GM18867 (cell line): ENCODE measurements around the gene SHC4.
"Not testable (repeated sequence)": the region's sequence is repeated elsewhere in the genome, so short reads cannot be mapped to it uniquely, and the experiment has no call there.

Source experiments
- ATAC-seq: cut with Tn5 transposase; IDR thresholded peaks from one replicate; pipeline ENCODE4 v1.9.1; 2021; ENCODE audit warnings: mild to moderate bottlenecking, moderate library complexity; ENCODE audit not compliant: unreplicated experiment

SHC4 gene

DNA sequence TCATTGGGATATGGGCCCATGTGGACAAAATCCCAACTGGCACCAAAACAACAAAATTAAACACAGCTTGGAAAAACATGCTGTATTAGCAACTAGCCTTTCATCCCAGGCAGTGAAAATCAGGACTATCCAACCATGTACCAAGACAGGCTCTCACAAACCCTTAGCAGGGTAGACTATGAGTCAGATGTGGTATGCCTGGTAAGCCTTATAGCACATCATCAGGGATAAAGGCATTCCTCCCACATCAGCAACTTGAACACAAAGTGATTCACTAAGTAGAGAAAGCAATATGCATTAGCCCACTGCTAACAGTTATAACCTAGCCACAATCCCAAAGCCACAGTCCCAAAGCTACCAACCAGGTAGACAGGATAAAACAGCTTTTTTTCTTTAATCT lies 160.9 kb downstream of the SHC4 start:
- ATAC-seq, result no peak

DNA sequence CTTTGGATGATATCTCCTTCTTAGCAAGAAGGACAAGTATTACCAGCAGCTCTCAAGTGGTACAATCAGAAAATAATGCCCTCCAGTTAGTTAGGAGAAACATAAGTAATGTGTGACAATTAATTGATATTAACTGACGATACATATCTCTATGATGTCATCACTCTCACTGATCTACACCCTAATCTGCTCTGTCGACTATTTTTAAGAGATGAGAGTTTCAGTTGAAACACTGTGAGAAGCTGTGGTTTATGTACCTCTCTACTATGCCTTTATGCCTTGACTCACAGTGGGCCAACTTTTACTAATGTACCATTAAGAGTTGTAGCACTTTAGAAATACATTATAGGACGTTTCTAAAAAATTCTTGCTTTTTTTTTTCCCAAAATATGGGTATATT lies 161.5 kb downstream of the SHC4 start:
- ATAC-seq, result peak; percentile 60

DNA sequence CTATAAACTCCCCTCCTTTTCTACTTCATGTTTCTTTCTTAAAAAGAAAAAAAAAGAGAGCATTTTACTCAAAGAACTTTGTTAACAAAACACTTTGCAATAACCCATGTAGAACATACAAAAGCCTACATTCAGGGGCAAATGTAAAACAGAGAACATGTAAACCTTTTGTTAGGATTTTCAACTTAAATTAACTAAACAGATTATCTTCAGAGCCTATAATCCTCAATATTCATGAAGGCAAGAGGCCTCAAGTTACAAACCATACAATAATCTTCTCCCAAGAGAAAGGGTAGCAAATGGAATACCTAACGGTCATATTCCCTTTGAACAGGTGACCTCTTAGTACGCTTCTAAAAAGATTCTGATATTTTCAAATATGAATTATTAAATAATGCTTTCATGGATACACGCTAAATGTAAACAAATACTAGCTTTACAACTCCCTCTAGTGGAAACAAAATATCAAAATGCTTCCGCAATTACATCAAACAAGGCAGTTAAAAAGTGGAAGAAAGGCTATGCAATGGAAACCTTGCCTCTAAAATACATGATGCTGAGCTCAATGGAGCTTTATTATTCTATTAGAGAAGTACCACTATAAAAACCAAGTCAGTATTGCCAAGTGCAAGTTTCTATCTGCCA lies 162.8 kb downstream of the SHC4 start:
- no peak for ATAC-seq

DNA sequence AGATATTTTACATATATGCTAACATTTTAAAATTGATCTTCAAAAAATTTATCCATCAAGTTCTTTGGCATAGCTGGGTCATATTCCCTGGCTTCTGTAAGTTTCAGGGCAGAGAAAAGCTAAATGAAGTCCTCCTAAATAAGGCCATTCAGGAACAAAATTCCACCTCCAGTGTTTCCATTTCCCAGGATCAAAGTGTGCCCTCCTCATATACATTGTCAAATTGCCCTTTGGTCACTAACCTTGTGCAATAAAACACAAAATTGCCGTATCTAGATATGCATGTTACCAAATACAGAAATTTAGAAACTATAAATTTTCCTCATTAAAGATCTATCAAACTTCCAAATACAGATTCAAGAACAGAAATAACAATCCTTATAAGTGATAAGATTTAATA lies 163.5 kb downstream of the SHC4 start:
- ATAC-seq, result no peak

DNA sequence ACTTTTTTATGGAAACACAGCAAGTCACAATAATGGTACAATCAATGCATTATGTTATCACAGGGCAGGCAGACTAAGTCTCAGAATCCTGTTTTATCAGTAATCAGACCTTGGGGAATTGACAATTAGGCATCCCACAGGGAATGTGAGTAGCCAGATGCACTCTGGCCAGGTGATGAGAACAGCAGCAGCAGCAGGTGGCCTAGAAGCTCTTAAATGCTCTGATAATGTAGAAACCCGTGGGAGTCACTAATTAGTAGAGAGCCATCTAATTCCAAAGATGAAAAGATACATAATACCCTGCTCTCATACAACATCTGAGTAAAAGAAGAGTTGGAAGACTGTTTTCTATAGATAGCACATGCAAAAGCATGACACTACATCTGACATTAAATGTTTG lies 165.4 kb downstream of the SHC4 start:
- ATAC-seq, result no peak

DNA sequence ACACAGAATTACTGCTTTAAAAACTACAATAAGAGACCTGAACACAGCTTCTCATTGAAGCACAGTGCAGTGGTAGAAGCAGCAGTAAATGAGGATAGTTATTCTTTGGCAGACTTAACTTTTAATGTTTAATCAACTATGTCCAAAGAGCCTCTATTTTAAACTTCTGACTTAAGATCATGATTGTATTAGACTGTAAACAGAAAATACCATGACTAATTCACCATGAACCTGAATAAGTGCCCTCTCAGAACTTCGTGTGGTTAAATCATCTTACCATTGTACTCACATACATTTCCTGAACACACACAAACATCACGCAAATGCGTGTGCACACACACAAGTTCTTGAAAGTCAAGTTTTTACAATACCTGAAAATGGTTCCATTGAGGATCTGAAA lies 166.8 kb downstream of the SHC4 start:
- ATAC-seq, result no peak

DNA sequence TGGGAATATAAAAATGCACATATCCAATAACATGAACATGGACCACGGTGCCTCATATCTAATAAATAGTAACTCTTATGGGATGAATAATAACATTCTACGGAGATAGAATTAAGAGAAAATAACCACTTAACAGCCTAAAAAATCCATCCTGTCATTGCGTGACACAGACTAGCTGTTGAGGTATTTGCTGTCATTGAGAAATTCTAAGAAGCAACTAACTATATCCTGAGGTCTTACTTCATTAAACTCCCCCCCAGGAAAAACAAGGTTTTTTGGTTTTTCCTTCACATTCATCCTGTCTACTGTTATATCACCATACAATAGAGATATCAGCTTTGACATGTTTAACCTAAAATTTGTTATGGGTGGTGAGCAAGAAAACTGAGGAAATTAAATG lies 167.2 kb downstream of the SHC4 start:
- no peak for ATAC-seq

DNA sequence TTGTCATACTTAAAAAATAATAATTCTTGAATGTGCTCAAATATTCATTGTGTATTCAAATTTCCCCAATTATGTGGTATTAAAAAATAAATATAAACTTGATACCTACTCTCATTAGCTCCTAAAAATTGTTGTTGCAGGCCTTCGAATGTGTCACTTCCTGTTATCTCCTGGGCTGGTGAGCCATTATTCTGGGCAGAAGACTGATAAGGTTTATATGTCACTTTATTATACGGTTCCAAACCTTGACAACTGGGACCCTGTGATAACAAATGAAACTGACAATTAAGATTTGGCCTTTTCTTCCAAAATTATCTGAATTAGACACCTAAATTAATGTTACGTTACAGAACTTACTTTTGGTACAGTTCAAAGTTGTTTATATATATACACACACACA lies 167.8 kb downstream of the SHC4 start:
- ATAC-seq, result no peak

DNA sequence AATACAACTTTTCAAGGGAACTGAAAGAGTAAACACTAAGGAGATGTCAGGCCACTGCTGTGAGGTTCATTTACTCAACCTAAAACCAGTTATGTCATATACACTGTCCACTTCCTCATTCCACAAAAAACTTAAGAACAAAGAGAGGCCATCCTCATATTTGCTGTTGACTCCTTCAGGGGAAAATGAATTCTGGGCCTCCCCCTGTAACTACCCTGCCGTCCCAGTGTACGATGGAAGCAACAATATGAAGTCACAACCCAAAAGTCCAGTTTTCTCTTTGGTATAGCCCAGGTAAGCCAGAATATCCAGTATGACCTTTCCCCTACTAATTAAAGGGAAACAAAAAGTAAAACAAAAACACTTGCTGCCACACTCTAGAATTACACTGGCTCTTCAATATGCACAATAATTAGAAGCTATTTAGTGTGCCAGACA lies 169.0 kb downstream of the SHC4 start:
- ATAC-seq, result peak; percentile 93

DNA sequence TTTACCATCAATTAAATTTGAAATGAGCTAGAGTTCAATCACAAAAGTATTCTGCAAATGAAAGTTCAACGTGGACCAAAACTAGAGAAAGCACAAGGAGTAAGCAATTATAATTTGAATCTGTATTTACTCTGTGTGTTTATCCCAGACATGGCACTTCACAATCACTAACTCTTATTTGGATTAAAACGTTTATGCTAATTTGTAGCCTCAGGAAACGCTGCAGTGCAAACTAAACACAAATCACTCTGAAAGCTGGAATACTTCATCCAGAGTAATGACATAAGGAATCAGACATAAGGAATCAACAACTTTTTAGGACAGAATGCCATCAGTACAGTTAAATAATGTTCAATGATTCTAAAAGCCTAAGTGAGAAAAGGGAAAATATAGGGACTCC lies 171.3 kb downstream of the SHC4 start:
- no peak for ATAC-seq

DNA sequence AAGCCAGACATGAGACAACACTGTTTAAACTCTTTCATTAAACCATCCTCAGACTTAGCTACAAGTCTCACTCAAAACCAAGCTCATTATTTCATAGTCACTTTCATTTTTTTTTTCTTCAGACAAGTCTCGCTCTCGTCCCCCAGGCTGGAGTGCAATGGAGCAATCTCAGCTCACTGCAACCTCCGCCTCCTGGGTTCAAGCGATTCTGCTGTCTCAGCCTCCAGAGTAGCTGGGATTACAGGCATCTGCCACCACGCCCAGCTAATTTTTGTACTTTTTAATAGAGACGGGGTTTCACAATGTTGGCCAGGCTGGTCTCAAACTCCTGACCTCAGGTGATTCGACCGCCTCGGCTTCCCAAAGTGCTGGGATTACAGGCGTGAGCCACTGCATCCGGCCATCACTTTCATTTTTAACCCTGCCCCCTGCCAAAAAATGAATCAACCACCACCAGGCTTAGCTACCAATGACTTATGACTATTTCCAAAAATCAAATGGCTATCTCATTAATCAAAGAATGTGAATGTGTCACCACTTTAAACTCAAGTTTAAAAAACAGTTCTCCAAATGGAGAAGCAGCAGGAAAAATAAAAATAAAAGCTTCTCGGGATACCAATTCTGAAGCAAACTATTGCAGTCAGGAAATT lies 173.1 kb downstream of the SHC4 start:
- not testable (repeated sequence) for ATAC-seq

DNA sequence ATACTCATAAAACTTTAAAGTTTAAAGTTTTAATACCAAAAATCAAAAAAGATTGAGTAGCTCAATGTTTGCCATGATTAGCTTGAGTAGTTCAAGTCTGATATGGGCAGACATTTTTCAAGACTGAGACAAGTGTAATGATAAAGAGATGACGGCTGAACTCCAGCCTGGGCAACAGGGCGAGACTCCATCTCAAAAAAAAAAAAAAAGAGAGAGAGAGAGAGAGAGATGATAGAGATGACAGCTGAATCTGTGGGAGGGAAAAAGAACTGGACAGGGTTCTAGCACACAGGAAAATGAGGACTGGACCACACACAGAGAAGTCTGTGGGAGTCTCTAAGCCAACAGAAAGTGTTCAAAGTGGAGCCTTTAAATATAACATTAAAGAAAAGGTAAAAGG lies 178.0 kb downstream of the SHC4 start:
- no peak for ATAC-seq

DNA sequence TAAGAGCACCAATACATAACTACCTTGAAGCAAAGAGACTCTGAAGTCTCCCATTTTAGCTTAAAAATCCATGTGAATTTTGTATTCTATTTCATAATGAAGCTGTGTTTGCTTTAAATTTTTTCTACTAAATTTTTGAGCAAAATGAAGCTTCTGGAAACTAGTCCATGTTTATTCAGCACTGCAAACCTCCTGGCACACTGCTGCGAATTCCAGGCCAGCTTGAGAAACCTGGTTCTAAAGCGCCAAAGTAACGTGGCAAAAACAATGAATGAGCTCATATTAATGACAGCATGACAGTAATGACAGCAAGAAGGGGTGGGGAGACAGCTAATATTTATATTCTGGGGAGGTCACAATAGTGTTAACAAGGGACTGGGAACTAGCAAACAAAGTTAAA lies 178.5 kb downstream of the SHC4 start:
- no peak for ATAC-seq

DNA sequence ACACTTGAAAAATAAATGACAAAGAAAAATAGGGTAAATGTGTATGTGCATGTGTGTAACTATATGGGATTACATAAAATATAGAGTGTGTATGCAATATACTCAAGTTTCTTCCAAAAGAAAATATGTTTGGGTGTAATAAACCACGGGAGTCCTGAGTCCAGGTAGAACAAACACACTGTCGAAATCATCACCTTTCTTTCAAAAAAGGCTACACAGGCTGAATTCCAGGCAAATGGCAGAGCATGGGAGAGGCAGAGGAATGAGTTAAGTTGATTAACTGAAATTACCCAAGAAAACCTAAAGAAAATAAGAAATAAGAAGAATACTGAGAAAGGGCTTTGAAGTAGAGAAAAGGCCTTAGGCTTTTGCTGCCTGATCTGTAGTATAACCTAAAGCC lies 179.0 kb downstream of the SHC4 start:
- no peak for ATAC-seq

DNA sequence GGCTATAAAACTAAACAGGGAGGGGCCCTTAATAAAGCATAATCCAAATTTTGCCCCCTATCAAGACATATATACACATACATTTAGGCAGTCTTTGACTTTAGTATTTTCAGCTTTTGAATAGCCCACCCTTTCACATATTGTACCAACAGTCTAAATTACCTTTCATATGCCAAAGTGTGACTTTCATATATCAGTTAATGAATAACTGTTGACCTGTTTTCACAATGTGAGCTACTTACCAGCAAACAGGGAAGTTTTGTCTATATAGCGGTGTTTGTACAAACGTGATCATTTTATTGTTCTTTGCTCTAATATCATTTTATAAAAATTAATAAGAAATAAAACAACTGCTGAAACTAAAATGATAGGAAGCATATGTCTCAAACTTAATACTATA lies 180.8 kb downstream of the SHC4 start:
- no peak for ATAC-seq

DNA sequence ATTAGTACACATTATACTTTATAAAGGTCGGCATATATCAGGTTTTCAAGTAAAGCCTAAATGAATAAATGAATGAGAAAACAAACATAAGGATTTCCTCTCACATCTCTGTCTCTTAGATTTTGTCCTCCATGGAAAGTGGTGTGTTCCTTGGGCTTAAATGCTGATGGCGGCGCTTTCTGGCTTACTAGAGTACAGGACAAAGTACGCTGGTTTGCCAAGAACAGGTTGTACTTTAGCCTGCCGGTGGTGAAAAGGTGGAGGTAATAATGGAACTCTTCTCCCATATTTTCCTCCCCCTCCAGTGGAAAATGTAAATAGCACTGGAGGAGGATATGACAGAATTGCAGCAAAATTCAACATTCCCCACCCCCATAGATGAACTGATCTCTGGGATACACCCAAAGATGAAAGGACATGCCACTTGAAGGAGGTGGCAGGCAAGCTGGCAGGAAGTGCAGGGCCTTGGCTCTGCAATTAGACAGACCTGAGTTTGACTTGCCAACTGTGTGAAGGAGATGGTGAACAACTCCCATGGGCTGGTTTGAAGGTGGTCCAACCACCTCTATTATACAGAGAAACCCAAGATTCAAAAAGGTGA lies 182.1 kb downstream of the SHC4 start:
- ATAC-seq, result no peak

DNA sequence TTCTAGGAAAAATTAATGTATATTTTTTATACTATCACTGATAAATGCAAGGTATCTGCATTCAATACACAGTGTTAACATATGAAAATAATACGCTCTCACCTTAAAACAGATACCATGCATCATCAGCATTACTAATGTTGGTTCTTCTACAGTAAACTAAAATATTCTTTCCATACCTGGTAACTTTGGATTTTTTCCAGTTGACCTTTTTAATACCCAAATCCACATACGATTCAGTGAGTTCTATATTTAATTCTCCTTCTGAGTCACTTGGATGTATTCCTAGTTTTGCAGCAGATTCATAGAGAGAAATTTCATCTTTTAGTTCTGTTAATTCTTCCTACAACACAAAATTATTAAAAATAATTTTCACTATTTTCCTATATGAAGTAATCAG lies 182.7 kb downstream of the SHC4 start:
- ATAC-seq, result no peak

DNA sequence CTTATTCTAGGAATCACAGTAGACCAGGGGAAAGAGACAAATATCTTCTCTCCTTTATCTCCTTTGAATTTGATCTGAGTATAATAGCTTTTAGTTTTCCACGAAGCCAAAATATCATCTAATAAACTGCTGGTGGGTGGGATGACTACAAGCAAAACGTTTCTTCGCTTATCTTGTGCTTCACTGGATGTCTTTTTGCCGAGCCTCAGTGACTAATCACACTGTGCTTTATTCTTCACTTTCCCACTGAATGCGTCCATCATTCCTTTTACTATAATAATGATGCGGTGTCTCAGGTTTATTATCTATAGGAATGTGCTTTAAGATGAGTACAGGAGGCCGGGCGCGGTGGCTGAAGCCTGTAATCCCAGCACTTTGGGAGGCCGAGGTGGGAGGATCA lies 185.4 kb downstream of the SHC4 start:
- ATAC-seq, result no peak

DNA sequence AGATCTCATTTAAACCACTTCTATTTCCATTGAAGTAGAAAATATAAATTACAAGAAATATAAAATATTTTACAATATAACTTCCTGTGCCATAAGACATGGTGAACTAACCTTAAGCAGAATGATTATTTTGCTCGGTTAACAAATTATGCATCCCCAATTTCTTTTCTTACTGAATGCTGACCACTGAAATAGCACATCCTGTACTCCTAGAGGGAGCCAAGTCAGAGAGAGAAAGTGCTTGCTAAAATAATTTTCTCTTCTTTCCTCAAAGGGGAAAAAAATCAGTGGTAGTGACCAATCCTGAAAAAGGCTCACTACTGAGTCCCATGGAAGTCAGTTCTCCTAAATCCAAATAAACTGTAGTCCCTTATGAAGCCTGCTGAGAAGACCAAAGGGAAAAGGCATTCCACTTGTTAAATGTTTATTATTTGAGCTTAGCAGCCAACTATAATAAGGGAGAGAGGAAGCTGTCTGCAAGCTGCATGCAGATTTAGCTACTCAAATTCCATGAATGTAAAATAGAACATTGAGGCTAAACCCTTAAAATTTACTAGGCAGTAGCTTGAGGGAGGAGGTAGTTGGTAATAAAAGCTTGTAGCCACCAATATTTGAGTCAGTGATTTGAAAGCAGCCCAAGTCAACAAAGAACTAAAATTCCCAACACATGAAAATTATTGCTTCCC lies 185.9 kb downstream of the SHC4 start:
- no peak for ATAC-seq

DNA sequence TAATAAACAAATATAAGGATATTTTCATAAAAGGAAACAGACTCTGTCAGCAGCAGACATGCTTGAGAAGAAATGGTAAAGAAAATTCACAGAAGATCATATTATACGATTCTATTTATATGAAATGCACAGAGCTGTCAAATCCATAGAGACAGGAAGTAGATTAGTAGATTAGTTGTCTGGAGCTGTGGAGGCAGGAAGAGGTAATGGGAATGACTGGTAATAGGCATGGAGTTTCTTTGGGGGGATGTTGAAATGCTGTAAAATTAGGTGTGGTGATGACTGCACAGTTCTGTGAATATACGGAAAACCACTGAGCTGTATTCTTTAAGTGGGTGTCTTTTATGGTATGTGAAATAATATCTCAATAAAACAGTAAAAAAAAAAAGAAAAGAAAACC lies 188.2 kb downstream of the SHC4 start:
- no peak for ATAC-seq

DNA sequence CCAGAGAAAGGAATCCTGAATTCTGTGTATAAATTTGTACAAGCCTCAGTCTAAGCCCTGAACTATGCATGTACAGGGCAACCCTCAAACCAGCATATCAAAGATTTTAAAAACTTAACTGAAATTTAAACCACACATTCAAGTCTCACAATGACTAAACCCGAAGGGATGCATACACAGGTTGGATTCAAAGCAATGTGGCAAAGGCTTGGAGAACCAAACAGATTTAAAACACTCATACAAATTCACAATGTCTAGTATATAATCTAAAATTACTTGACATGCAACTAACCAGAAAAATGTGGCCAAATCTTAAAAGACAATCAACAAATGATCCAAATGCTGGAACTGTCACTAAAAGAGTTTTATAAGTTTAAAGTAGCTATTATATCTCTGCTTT lies 189.2 kb downstream of the SHC4 start:
- ATAC-seq, result no peak
